Measurements from ENCODE around the gene DHX16. TPM values are rescaled to one million over a fixed set of nuclear protein-coding genes. Genes with fewer than 3 reads are reported as not detected.

The DHX16 gene
- total RNA-seq, 1 experiment from 2014 or later, result 34.8 TPM

- no peak overlapping the region for H3K4ac ChIP-seq (ENCODE audit: low read depth, low read length)
- H2BK120ac ChIP-seq (ENCODE audit: low read depth, low read length, poor library complexity, severe bottlenecking), result no peak overlapping the region
- H4K20me1 ChIP-seq (ENCODE audit: control insufficient read depth, insufficient read depth, insufficient read length), result no peaks in the 10 kb centered on the region
- H4K5ac ChIP-seq (ENCODE audit: insufficient read length, low read depth, low read length), result no peak overlapping the region
- no peaks in the 10 kb centered on the region for H3K27me3 Mint-ChIP-seq (ENCODE audit: low read depth)
- H3K23ac ChIP-seq (ENCODE audit: insufficient read length, low read depth, low read length), result no peak overlapping the region
- no peaks in the 10 kb centered on the region; a peak in 1 of 5 replicates for H3K9me3 Mint-ChIP-seq
- H2BK20ac ChIP-seq (ENCODE audit: low read depth, low read length, poor library complexity, severe bottlenecking), result no peak overlapping the region
- no peak overlapping the region for H4K91ac ChIP-seq (ENCODE audit: insufficient read length, low read depth, low read length)
- H3K4me3 Mint-ChIP-seq, result no peak overlapping the region
- no peak overlapping the region for H3K9ac ChIP-seq (ENCODE audit: extremely low read depth, insufficient read length, low read length)
- DNase-seq, result no peak
- H3K79me2 ChIP-seq (ENCODE audit: insufficient read depth, low read length), result no peaks in the 10 kb centered on the region
- no peak overlapping the region for H3K56ac ChIP-seq (ENCODE audit: insufficient read length, low read depth, low read length)
- H2BK5ac ChIP-seq (ENCODE audit: insufficient read length, low read length), result no peak overlapping the region
- no peaks in the 10 kb centered on the region for H3K4me1 ChIP-seq (ENCODE audit: insufficient read depth, low read length)
- TF ChIP-seq CTCF (conservative IDR thresholded peaks at IDR 0.05), result no peak
- no peak overlapping the region for H3K18ac ChIP-seq (ENCODE audit: insufficient read length, low read depth, low read length)
- H2AK5ac ChIP-seq (ENCODE audit: insufficient read length, low read length), result no peak overlapping the region
- no peak overlapping the region for H3K4me2 ChIP-seq (ENCODE audit: insufficient read depth, insufficient read length, low read length)
- peaks cover 29 to 66% (median 52%) of the 10 kb centered on the region in 3 experiments; a peak in 6 of 7 replicates for H3K36me3 Mint-ChIP-seq (ENCODE audit: insufficient read depth in 1 of 3, low read depth in 3 of 3)
- H3K9me3 ChIP-seq (ENCODE audit: control insufficient read depth, low read depth, low read length), result no peaks in the 10 kb centered on the region
- H3K27me3 ChIP-seq (ENCODE audit: insufficient read depth, low read length), result no peaks in the 10 kb centered on the region
- H3T11ph ChIP-seq (ENCODE audit: low read length), result no peak overlapping the region
- no peaks in the 10 kb centered on the region for H3K79me1 ChIP-seq (ENCODE audit: insufficient read depth, low read depth, low read length, poor library complexity, severe bottlenecking)
- 0 out of 7 replicates have a peak overlapping the region, but pooled peaks of 1 of the 3 experiments have one; percentile 14 for H3K27ac Mint-ChIP-seq
- WGBS (ENCODE audit: extremely low coverage, insufficient read length, low lambda C conversion rate), result no CpG with 5 or more reads among the region's 3 CpGs
- H2BK15ac ChIP-seq (ENCODE audit: low read depth, low read length), result no peak overlapping the region
- no peak overlapping the region for H4K8ac ChIP-seq (replicated peaks; ENCODE audit: insufficient read length, low read depth, low read length)
- no peak overlapping the region for H2BK12ac ChIP-seq (ENCODE audit: insufficient read length, low read depth, low read length)
- H2AFZ ChIP-seq (ENCODE audit: low read length), result no peak overlapping the region
- no peaks in the 10 kb centered on the region for H3K4me1 Mint-ChIP-seq
- H3K14ac ChIP-seq (ENCODE audit: insufficient read depth, low read length), result no peak overlapping the region
- H3K27ac ChIP-seq (ENCODE audit: insufficient read length, low read depth, low read length), result no peak overlapping the region
- H3K23me2 ChIP-seq (ENCODE audit: insufficient read length, low read depth, low read length, poor library complexity, severe bottlenecking), result no peaks in the 10 kb centered on the region
These were observed 37.0 kb downstream of the DHX16 start for GRCh38 chr6:30635834-30636233.

Data from H9 (cell line).